Renal pelvis (tissue), 4 donors: ENCODE measurements around the gene FBXL4. TPM values are rescaled to one million over a fixed set of nuclear protein-coding genes. Genes with fewer than 3 reads are reported as not detected.
"Not testable (repeated sequence)": the region's sequence is repeated elsewhere in the genome, so short reads cannot be mapped to it uniquely, and the experiment has no call there.

Experiments
- DNase-seq: peaks from one replicate; pipeline ENCODE4 v3.0.0-alpha.2; 2013
- polyA plus RNA-seq, 3 donors: library from polyadenylated mRNA; unstranded; fragments of 120-200 nt; gene quantifications; one replicate each; pipeline ENCODE4 v1.2.1, GENCODE V29; 2013; ENCODE audit not compliant: insufficient read length in 3 of 3

Gene FBXL4
- polyA plus RNA-seq, 3 donors, result 22.1 to 28.2 (median 24.1) TPM

DNA sequence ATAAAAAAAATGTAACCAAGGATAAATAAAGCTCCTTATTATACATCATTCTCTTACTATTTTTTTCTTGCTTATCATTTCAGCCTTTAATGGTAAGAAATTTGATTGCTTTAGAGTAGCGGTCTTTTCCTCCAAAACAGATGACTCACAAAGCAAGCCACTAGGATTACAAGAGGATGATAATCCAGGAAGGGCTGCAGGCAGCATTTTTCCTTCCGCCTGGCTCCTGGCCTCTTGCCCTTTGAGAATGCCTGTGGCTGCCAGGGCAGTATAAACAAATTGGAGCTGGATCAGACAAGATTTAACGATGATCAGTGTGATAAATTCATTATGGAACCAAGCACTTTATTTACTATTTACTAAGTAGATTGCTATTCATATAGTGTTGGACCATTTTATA is 9.7 kb upstream of the FBXL4 start:
- no peak for DNase-seq

DNA sequence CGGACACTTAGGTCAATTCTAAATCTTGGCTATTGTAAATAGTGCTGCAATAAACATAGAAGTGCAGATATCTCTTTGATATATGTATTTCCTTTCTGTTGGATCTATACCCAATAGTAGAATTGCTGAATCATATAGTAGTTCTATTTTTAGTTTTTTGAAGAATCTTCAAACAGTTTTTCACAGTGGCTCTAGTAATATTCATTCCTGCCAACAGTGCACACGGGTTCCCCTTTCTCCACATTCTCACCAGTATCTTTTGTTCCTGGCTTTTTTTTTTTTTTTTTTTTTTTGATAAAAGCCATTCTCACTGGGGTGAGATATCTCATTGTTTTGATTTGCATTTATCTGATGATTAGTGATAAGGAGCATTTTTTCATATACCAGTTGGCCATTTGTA is 1.8 kb upstream of the FBXL4 start:
- DNase-seq, result no peak

DNA sequence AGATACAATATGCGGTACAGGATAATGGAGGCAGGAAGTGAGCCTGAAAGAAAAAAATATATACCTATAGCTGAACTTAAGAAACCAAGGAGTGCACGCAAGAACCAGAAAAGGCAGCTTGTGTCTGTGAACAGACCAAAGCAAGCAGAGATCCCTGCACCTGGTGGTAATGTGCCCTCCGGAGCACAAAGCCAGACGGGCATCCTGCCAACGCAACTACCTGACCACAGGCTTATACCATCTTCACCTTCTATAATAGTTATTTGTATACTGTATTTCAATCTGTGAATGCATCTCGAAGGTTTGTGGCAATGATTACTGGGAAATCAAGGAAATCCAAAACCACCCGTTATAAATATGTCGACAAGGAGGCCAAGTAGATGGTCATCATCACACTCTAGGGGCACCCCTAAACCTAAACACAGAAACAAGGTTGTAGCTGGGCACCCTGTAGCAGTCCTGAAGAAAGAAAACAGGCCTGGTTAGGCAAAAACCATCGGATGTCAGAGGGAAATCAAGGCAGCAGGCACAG is 801 bp downstream of the FBXL4 start:
- DNase-seq, result no peak

DNA sequence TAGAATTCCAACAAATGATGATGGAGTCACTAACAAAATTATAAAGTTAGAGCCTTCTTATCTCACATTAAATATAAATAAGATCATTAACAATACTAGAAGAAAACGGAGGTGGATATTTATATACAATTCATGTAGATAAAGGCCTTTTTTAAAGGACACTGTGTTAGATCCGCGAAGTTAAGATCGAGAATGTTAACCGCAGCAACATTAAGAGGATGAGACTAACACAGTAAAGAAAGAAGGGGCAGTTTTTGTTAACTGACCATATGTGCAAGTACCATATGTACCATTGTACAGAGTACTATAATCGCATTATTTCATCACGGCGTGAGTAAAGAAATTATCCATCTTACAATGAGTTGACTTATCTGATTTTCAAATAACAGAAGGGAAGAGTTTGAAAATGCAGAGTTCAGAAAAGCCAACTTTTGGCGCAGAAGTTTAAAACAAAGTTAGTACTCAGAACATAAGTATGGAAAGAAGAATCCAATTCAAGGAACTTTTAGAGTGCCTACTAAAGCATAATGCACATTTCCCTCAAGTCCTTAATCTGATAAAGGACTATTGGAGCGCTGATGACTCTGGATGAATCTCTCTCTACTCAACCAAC is 1.4 kb downstream of the FBXL4 start:
- DNase-seq, result no peak

DNA sequence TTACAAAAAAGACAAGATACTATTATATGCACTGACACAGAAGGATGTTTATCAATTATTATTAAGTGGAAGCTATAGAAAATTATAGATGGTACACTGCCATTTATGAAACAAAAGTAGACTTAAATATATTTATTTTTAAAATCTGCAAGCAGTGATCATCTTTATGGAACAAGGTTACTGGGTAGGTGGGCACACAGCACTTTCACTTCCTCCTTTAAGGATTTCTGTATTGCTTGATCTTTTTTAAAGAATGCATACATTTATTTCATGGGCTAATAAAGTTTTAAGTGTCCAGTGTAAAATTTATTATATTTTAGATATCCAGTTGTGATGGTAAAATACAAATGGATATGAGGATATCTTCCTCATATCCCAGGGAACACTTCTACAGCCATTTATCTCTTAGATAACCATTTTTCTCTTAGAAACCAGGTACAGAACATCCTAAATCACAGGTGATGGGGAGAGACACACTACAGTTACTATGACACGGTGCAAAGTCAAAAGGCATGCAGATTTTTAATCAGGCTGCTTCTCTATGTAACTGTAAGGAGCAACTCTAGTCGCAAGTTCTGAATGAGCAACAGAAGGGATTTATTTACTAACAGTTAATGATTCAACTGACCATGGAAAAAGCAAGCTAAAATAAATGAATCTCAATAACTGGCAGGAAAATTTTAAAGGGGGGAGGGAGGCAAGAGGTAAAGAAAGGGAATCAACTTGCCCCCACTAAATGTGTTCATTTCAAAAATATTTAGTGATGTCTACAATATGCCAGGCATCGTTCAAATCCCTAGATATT is 2.2 kb downstream of the FBXL4 start:
- no peak for DNase-seq

DNA sequence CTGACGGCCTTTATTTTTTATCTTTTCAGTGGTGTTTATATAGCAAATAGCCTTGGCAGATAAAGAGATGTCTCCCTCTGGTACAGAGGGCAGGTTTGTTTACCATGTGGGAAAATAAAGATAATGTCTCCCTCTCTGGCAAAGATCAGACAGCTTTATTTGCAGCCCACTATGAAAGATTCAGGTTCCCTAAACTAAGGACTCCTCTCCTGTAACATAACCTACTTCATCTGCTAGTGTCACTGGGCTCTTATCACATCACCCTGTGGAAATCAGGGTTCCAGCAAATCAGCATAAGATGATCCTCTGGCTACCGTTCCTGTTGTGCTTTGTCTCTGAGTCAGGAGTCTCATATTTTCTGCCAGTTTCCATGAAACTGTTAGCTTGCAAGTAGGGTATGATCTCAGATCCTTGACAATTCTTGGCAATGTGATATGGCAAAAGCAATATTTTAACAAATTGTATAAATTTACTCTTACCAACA is 3.1 kb downstream of the FBXL4 start:
- DNase-seq, result no peak

DNA sequence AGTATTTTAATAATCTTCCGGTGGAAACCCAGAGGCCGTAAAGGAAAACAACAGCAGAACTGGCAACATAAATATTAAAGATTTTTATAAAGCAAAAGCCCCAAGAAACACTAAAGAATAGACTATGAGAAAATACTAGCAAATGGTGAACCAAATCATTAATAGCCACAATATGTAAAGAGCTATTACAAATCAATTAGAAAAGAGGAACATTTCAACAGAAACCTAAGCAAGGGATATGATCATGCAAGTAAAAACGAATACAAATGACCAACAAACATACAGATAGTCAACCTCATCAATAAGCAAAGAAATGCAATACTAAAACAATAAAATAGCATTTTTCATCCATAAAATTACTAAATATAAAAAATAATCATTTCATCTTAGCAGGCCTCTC is 3.6 kb downstream of the FBXL4 start:
- DNase-seq, result no peak

DNA sequence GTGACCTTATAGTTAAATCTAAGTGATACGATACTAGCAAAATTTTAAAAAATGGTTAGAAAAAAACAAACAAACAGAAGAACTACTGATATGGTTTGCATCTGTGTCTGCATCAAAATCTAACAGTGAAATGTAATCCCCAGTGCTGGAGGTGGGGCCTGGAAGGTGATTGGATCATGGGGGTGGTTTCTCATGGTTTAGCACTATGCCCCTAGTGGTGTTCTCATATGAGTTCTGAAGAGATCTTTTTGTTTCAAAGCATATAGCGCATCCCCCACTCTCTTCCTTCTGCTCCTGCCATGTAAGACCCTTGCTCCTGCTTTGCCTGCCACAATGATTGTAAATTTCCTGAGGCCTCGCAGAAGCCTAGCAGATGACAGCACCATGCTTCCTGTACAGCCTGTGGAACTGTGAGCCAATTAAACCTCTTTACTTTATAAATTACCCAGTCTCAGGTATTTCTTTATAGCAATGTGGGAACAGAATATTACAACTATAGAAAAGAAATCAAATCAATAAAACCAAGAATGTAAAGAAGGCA is 5.4 kb downstream of the FBXL4 start:
- DNase-seq, result no peak

DNA sequence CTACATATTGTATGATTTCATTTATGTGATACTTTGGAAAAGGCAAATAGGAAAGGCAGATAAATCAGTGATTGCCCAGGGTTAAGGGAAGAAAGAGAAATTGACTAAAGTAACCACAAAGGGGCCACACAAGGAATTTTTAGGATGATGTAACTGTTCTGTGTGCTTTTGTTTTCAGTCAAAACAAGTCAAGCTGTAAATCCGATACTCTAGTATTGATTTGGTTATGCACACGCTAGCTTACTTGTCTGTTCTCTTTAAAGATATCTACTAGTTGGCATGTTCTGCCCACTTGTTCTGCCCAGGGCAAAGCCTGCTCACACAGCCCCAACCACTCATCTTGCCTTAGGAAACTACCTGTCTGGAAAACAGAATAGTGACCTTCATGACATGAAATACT is 6.4 kb downstream of the FBXL4 start:
- no peak for DNase-seq

DNA sequence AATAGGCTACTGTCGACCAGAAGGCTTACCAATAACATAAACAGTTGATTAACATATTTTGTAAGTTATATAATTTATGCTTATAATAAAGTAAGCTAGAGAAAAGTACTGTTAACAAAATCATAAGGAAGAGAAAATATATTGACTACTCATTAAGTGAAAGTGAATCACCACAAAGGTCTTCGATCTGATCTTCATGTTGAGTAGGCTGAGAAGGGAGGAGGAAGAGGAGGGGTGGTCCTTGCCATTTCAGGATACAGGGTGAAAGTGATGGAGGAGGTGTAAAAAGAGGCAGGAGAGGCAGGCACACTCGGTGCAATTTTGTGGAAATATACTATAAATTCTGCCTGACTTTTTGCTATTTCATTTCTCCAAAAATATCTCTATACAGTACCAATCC is 10.4 kb downstream of the FBXL4 start:
- DNase-seq, result no peak

DNA sequence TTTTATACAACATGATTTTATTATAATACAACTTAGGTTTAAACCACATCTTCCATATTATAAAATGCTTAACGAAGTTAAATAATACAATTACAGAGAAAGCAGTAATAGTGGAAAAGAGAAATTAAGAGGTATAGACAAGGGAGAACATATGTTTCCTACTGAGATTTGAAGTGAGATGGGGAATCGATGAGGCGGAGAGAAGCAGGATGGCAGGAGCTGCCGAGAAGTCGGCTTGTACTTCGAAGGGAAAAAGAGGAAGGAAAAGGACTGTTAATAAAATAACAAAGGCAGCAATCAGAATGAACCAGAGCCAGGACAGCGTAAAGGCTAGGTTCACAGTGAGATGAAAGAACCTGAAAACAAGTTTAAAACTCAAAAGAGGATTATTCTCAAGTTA is 15.4 kb downstream of the FBXL4 start:
- DNase-seq, result no peak

DNA sequence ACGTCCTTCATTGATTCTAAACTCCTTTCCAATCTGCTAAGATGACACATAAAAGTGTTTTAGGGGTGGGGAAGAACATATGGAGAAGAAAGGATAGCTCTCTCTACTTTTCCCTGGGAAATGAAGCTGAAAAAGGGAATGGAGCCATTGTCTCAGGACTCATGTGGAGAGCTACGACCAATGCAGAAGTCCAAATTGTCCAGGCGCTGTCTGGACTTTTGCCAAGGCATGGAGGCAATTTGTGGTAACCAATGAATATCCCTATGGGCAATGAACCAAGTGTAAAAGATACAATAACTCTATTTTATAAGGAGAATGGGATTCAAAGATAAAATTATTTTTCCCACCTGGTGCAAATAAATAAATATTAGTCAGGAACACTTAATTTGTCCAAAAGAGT is 16.1 kb downstream of the FBXL4 start:
- DNase-seq, result no peak

DNA sequence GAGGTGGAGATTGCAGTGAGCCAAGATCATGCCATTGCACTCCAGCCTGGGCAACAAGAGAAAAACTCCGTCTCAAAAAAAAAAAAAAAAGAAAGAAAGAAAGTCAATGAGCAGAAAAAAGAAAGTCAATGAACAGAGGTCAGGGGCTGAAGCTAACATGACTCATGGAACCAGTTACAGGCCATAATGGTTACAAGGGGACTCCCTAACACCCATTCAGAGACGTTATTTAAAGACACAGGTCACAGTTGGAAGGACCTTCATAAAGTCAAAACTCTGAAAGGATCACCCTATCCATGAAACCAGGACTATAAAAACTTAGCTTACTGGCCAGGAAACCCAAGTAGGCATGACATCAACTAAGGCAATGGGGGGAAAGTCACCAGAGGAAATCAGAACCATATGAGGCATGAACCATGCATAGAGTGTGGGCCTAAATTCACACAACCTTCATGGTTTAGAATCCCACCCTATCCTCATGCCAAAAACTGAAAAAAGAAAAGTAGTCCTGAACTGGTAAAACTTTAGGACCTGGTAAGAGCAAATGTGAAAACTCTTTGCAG is 18.2 kb downstream of the FBXL4 start:
- DNase-seq, result no peak

DNA sequence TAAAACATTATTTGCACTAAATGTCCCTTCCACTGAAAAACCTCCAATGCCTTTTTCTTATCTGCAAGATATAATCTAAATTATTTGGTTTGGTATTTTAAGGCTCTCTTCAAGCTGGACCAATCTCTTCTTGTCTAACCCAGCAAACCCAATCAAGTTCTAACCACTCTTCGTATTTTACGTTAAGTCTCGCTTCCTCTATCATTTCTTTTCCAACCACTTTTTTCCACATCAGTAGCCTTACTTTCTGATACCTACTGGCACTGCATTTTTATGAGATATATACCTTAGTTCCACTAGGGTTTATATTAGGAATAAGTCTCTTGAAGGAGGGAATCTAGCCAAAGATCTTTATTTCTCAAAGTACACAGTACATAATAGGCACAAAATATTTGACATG is 19.1 kb downstream of the FBXL4 start:
- no peak for DNase-seq

DNA sequence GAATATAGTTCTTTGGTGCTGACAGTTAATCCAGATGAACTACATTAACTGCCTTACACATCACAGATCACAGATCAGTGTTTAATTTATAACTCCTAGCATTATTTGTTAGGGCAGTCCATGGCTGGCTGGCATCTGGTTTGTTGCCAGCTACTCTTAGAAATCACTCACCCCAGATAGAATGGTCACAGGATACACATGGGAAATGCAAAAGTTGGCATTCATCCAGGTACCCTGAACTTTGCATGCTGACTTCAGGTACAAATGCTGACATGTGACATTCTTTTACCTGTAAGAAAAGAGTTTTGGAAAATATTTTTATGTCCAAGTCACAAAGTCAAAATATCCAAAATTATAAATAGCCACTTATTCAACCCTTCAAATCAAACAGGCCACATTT is 20.2 kb downstream of the FBXL4 start:
- DNase-seq, result peak; percentile 69

DNA sequence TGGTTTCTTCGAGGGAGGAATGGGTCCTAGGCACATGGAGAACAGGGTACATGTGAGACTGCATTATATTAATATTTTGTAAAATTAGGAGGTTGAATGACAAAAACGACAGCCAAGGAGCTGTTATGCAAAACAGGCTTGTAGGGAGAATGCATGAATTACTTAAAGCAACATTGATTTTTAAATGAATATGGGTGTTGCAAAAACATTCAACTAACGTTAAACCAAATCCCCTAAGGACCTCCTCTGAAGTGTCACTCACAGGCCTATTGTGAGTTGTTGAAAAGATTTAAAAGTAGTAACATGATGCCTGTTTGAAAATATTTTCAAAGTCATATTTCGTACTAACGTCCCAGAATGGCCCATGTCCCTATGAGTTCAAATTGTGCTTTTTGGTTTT is 21.9 kb downstream of the FBXL4 start:
- DNase-seq, result no peak

DNA sequence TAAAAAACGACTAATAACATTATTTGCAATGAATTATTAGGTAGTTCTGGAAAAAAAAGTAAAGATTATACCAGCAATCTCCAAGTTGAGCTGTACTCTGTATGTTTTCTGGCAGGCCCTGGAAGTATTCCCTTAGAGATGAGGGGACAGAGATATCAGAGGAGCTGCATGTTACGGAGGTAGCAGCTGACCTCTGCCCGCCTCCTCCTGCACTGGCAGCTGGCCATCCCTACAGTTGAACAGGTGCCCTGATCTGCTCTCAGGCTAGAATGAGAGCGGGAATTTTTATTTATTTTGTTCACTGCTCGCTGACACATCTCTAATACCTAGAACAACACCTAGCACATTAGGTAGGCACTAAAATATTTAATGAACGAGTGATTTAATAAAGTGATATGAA is 23.1 kb downstream of the FBXL4 start:
- no peak for DNase-seq

DNA sequence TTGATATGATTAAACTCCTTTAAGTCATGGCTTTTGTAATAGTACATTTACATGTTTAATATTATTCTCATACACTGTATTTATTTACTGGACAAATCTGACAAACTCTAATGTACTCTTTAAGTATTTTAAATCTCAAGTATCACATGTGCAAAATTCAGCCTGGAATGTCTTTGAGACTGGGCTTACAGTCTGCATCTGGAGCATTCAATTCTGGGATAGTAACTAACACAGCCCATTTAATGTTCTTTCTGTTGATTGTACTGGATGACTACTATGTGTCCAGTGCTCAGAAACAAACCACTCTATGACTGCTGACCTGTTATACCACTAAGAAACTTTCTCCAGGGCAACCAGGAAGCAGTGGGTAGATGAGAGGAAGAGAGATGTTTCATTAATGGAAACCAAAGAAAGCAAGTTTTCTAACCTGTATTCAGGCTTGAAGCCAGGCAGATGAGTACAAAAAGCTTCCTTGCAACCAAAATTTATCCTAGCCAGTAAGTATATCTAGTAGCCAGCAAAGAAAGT is 26.8 kb downstream of the FBXL4 start:
- no peak for DNase-seq

DNA sequence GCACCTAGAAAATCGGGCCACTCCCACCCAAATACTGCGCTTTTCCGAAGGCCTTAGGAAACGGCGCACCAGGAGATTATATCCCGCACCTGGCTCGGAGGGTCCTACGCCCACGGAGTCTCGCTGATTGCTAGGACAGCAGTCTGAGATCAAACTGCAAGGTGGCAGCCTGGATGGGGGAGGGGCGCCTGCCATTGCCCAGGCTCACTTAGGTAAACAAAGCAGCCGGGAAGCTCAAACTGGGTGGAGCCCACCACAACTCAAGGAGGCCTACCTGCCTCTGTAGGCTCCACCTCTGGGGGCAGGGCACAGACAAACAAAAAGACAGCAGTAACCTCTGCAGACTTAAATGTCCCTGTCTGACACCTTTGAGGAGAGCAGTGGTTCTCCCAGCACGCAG is 36.8 kb downstream of the FBXL4 start:
- DNase-seq, result not testable (repeated sequence)

DNA sequence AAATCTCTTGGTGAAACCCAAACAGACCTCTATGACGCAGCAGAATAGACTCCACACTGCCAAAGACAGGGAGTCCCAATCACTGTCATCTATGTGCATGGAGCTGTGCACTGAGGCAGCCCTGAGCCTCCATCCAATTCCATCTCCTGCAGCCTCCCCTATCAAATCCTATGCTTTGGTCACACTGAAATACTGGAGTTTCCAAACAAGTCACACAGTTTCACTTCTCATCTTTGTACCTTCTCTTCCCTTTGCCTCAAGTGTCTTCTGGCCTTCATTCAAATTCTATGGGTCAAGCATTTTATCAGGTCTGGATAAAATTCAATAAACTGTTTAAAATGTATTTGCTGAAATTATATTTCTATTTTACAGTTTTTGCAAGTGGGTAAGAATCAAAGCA is 38.5 kb downstream of the FBXL4 start:
- no peak for DNase-seq

DNA sequence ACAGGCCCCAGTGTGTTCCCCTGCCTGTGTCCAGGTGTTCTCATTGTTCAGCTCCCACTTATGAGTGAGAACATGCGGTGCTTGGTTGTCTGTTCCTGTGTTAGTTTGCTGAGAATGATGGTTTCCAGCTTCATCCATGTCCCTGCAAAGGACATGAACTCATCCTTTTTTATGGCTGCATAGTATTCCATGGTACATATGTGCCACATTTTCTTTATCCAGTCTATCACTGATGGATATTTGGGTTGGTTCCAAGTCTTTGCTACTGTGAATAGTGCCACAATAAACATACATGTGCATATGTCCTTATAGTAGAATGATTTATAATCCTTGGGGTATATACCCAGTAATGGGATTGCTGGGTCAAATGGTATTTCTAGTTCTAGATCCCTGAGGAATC is 41.4 kb downstream of the FBXL4 start:
- not testable (repeated sequence) for DNase-seq

DNA sequence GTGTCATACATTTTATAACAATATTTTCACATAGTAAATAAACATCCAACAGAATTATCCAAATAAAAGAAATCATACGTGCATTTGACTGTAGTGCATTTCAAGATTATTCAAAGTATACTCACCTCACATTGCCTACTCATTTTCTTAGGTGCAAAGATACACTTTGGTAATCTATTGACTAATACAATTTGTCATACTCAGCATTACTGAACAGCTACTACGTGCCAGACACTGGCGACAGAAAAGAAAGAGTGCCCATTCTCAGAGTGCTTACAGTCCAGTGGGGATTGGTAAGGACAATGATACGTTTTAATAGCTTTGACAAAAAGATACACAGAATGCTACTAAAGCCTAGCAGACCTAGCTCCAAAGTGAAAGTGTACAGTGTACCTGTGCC is 42.0 kb downstream of the FBXL4 start:
- DNase-seq, result no peak

DNA sequence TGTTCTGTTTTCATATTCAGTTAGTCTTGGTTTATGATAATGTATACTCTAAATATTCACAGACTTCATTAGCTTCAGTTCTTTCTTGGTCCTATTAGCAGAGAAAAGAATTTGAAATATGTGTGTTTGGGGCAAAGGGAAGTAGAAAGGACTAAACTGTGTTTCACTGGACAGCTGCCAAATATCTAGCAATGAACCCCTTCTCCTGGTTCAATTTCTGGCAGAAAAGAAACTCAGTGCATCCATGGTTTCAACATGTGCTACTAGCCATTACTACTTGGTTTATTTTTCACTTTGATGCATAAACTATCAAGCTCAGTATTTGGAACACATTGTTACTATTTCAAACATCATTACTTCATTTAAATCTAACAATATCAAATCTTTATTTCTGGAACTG is 43.6 kb downstream of the FBXL4 start:
- DNase-seq, result no peak
